ENCODE data around the gene NOL7.

DNA sequence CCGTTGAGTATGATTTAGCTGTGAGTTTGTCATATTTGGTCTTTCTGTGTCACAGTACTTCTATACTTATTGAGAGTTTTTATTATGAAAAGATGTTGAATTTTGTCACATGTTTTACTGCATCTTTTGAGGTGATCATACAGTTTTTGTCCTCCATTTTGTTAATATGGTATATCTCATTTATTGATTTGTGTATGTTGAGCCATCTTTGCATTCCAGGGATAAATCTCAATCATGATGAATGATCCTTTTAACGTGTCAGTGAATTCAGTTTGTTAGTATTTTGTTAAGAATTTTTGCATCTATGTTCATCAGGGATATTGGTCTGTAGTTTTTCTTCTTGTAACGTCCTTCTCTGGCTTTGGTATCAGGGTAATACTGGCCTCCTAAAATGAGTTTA lies 37.2 kb upstream of the NOL7 start:
- TF ChIP-seq CTCF (conservative IDR thresholded peaks at IDR 0.05; ENCODE audit: low read depth, low read length): no peak
- TF ChIP-seq EZH2 (IDR thresholded peaks at IDR 0.05; ENCODE audit: borderline replicate concordance, low read depth, low read length, poor library complexity, severe bottlenecking): no peak

Measured in A673 (cell line).